Middle frontal gyrus (tissue), 1 donor: Measurements from ENCODE around the gene CHSY1.
"Not testable (repeated sequence)": the region's sequence is repeated elsewhere in the genome, so short reads cannot be mapped to it uniquely, and the experiment has no call there.

Experiments used
- DNase-seq: peaks from one replicate; pipeline ENCODE4 v3.0.0-alpha.2; 2015; ENCODE audit warnings: low spot score; ENCODE audit errors: extremely low spot score

The CHSY1 gene, protein sequence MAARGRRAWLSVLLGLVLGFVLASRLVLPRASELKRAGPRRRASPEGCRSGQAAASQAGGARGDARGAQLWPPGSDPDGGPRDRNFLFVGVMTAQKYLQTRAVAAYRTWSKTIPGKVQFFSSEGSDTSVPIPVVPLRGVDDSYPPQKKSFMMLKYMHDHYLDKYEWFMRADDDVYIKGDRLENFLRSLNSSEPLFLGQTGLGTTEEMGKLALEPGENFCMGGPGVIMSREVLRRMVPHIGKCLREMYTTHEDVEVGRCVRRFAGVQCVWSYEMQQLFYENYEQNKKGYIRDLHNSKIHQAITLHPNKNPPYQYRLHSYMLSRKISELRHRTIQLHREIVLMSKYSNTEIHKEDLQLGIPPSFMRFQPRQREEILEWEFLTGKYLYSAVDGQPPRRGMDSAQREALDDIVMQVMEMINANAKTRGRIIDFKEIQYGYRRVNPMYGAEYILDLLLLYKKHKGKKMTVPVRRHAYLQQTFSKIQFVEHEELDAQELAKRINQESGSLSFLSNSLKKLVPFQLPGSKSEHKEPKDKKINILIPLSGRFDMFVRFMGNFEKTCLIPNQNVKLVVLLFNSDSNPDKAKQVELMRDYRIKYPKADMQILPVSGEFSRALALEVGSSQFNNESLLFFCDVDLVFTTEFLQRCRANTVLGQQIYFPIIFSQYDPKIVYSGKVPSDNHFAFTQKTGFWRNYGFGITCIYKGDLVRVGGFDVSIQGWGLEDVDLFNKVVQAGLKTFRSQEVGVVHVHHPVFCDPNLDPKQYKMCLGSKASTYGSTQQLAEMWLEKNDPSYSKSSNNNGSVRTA

GRCh38 chr15:101251830-101252820, at the start of gene CHSY1:
TSS of gene CHSY1 (minus strand) at chr15:101252048. CDS start at chr15:101251456, 592 bp downstream.
- DNase-seq = peak; percentile 86

DNA sequence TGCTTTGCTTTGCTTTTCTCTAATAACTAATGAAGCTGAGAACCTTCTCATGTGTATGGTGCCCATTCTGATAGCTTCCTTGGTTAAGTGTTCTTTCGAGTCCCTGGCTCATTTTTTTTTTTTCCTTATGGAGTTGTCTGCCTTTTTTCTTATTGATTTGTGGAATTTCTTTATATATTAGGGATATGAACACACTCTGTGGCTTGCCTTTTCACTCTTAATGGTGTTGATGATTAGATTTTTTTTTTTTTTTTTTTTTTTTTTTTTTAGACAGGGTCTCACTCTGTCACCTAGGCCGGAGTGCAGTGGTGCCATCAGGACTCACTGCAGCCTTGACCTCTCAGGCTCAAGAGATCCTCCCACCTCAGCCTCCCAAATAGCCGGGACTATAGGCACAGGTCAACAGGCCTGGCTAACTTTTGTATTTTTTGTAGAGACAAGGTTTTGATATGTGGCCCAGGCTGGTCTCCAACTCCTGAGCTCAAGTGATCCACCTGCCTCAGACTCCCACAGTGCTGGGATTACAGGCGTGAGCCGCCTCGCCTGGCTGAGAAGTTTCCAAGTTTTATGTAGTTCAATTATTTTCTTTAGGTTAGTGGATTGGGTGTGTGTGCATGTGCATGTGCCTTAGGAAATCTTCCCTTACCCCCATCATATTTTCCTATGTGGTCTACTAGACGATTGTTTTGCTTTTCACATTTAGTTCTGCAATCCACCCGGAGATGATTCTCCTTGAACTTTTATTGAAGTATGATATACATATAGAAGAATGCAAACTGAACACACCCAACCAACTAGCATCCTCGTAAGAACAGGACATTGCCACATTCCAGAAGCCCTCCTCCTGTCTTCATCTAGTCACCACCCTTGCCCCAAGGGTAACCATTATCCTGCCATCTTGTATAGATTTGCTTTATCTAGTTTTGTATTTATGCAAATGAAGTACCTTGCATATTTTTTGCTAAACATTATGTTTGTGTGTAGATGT, 44.9 kb upstream of the CHSY1 start:
- no peak for DNase-seq

GRCh38 chr15:101295607-101296161, 43.8 kb upstream of the CHSY1 start:
- DNase-seq = no peak

GRCh38 chr15:101294731-101295606, 43.1 kb upstream of the CHSY1 start, which contains the start of gene SNRPA1:
TSS of gene SNRPA1 (minus strand) at chr15:101295248. CDS start at chr15:101295178, 70 bp downstream.
- DNase-seq = peak; percentile 89

DNA sequence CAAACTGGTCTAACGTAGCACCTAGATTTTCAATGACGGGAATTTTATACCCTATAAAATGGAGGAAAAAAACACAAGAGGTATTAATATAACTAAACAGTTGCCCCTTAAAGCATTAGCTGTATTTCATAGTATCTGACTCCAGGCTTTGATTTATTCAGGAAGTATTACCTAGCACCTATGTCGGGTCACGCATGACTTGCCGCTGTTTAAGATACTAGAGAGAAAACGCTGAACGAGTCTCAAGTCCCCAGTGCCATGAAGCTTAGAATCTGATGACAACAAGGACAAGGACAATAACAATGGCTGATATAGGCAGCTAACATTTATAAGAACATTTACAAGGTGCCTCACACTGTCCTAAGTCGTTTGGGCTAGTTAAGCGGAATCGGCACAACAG, 41.3 kb upstream of the CHSY1 start:
- DNase-seq = no peak

- DNase-seq = no peak
Observed at GRCh38 chr15:101288905-101289513, 37.2 kb upstream of the CHSY1 start.

- DNase-seq = not testable (repeated sequence)
Observed at GRCh38 chr15:101287342-101287741, 35.5 kb upstream of the CHSY1 start.

DNA sequence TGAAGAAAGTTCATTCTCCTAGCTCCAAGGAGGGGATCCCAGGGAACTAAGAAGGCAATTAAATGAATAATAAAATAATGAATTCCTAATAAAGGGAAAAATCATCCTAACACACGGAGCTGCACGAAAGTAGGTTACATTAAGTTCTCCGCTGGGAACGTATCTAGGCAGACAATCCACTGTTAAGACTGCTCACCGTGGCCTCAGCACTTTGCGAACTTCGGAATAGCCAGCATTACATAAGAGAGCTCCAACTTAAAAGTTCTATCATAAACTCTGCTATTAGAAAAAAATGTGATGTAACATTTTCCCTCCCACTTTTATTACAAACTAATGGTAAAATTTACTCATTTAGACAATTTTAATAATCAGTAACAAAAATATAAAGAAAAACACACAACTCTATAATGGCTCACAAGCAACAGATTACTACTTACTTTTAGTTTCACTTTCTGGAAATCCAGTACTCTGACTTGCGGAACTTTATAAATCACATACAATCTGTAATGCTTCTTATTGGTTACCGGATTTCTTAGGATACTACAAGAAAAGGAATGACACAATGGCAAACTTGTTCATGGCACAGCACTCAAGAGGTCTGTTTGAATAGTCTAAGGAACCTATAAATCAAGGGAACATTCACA, 34.7 kb upstream of the CHSY1 start:
- DNase-seq = no peak

DNA sequence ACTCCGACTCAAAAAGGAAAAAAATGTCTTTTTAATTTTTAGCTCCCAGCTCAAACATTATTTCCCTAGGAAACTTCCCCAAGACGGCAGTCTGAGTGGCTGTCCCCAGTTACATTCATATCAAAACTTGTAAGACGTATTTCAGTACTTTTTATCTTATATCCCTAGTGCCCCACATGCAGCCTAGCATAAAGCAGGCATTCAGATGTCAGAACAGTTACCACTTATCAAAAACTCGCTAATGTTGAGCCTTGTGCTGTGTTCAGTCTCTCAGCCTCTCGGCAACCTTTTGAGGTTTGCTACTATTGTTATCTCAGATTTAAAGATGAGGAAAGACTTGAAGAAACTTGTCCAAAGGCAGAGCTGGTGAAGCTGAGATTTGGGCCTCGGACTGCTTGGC, 32.1 kb upstream of the CHSY1 start:
- DNase-seq = no peak

GRCh38 chr15:101280007-101280406, 28.2 kb upstream of the CHSY1 start:
- DNase-seq = no peak

GRCh38 chr15:101277943-101278564, 26.2 kb upstream of the CHSY1 start:
- no peak for DNase-seq

- peak; percentile 80 for DNase-seq
Observed at GRCh38 chr15:101277038-101277822, 25.4 kb upstream of the CHSY1 start, which contains the start of gene SELENOS. TSS of gene SELENOS (minus strand) at chr15:101277485. CDS start at chr15:101277417, 68 bp downstream.

- DNase-seq = no peak
Observed at GRCh38 chr15:101276501-101277037, 24.7 kb upstream of the CHSY1 start.

GRCh38 chr15:101275018-101275417, 23.2 kb upstream of the CHSY1 start:
- no peak for DNase-seq

- DNase-seq = no peak
Observed at GRCh38 chr15:101273534-101273933, 21.7 kb upstream of the CHSY1 start.

GRCh38 chr15:101272584-101272983, 20.7 kb upstream of the CHSY1 start:
- no peak for DNase-seq
